ENCODE measurements around the gene NUP93. TPM values are rescaled to one million over a fixed set of nuclear protein-coding genes. Genes with fewer than 3 reads are reported as not detected.

Gene NUP93
- total and polyA plus RNA-seq, 2 experiments from 2014 or later: 139 to 187 TPM

DNA sequence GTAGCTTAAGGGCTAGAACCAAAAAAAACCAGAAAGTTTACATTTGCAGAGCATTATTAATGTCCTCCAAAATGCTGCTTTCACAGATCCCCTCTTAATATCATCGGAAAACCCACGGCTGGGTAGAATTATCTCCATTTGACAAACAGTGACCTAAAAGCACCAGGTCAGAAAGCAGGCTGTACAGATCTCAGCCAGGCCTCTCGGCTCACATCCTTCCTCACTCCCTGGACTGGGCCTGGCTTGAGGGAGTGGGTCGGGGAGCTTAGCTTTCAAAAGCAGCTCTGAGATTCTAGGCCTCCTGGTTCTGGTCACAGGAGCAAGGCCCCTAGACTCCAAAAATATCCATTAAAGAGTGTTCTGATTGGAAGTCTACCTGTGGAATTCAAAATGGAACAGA is 126.0 kb downstream of the NUP93 start:
- Histone ChIP-seq H3K36me3 (ENCODE audit: insufficient read depth) (no peaks in the 10 kb centered on the region), H3F3A (replicated peaks; ENCODE audit: low read depth) (no peaks in the 10 kb centered on the region), H3K4me1 (ENCODE audit: insufficient read depth) (0 out of 2 replicates have a peak, but pooled peaks cover 6% of the 10 kb centered on the region), H3K27me3 (ENCODE audit: insufficient read depth) (no peaks in the 10 kb centered on the region), H3K79me2 (replicated peaks; ENCODE audit: insufficient read depth) (no peaks in the 10 kb centered on the region), H3K4me3 (no peak overlapping the region), H4K20me1 (replicated peaks; ENCODE audit: insufficient read depth) (no peaks in the 10 kb centered on the region), H2AFZ (no peak overlapping the region), H3K9me2 (ENCODE audit: insufficient read depth) (no peaks in the 10 kb centered on the region), H3K27ac (ENCODE audit: low read depth) (no peak overlapping the region), H3K4me2 (no peak overlapping the region)
- Mint-ChIP-seq H3K4me3 (no peak overlapping the region), H3K27ac (no peak overlapping the region), H3K36me3 (ENCODE audit: low read depth) (no peaks in the 10 kb centered on the region), H3K4me1 (peaks cover 12% of the 10 kb centered on the region), H3K9me3 (no peaks in the 10 kb centered on the region), H3K27me3 (ENCODE audit: insufficient read depth, low read depth, poor library complexity) (peaks cover 6% of the 10 kb centered on the region)
- TF ChIP-seq JUNB (IDR thresholded peaks at IDR 0.05; ENCODE audit: unreplicated experiment): no peak
- TF ChIP-seq ZNF331 (CRISPR knock-in tag; IDR thresholded peaks at IDR 0.05; ENCODE audit: low read depth): no peak
- TF ChIP-seq ZNF114 (CRISPR knock-in tag; IDR thresholded peaks at IDR 0.05): no peak
- TF ChIP-seq EZH2 (IDR thresholded peaks at IDR 0.05; ENCODE audit: low read depth, unreplicated experiment): no peak
- no peak for TF ChIP-seq POLR2AphosphoS5 (IDR thresholded peaks at IDR 0.05; ENCODE audit: low read depth)
- no peak for TF ChIP-seq REST (IDR thresholded peaks at IDR 0.05; ENCODE audit: unreplicated experiment)
- TF ChIP-seq CTCF (conservative IDR thresholded peaks at IDR 0.05; ENCODE audit: low read depth in 2 of 2): no peak
- no peak for TF ChIP-seq ETS1 (IDR thresholded peaks at IDR 0.05)
- TF ChIP-seq STAT1 (IDR thresholded peaks at IDR 0.05; ENCODE audit: unreplicated experiment): no peak
- TF ChIP-seq EZH2phosphoT487 (IDR thresholded peaks at IDR 0.05; ENCODE audit: unreplicated experiment): no peak
- TF ChIP-seq, protein P1, sequence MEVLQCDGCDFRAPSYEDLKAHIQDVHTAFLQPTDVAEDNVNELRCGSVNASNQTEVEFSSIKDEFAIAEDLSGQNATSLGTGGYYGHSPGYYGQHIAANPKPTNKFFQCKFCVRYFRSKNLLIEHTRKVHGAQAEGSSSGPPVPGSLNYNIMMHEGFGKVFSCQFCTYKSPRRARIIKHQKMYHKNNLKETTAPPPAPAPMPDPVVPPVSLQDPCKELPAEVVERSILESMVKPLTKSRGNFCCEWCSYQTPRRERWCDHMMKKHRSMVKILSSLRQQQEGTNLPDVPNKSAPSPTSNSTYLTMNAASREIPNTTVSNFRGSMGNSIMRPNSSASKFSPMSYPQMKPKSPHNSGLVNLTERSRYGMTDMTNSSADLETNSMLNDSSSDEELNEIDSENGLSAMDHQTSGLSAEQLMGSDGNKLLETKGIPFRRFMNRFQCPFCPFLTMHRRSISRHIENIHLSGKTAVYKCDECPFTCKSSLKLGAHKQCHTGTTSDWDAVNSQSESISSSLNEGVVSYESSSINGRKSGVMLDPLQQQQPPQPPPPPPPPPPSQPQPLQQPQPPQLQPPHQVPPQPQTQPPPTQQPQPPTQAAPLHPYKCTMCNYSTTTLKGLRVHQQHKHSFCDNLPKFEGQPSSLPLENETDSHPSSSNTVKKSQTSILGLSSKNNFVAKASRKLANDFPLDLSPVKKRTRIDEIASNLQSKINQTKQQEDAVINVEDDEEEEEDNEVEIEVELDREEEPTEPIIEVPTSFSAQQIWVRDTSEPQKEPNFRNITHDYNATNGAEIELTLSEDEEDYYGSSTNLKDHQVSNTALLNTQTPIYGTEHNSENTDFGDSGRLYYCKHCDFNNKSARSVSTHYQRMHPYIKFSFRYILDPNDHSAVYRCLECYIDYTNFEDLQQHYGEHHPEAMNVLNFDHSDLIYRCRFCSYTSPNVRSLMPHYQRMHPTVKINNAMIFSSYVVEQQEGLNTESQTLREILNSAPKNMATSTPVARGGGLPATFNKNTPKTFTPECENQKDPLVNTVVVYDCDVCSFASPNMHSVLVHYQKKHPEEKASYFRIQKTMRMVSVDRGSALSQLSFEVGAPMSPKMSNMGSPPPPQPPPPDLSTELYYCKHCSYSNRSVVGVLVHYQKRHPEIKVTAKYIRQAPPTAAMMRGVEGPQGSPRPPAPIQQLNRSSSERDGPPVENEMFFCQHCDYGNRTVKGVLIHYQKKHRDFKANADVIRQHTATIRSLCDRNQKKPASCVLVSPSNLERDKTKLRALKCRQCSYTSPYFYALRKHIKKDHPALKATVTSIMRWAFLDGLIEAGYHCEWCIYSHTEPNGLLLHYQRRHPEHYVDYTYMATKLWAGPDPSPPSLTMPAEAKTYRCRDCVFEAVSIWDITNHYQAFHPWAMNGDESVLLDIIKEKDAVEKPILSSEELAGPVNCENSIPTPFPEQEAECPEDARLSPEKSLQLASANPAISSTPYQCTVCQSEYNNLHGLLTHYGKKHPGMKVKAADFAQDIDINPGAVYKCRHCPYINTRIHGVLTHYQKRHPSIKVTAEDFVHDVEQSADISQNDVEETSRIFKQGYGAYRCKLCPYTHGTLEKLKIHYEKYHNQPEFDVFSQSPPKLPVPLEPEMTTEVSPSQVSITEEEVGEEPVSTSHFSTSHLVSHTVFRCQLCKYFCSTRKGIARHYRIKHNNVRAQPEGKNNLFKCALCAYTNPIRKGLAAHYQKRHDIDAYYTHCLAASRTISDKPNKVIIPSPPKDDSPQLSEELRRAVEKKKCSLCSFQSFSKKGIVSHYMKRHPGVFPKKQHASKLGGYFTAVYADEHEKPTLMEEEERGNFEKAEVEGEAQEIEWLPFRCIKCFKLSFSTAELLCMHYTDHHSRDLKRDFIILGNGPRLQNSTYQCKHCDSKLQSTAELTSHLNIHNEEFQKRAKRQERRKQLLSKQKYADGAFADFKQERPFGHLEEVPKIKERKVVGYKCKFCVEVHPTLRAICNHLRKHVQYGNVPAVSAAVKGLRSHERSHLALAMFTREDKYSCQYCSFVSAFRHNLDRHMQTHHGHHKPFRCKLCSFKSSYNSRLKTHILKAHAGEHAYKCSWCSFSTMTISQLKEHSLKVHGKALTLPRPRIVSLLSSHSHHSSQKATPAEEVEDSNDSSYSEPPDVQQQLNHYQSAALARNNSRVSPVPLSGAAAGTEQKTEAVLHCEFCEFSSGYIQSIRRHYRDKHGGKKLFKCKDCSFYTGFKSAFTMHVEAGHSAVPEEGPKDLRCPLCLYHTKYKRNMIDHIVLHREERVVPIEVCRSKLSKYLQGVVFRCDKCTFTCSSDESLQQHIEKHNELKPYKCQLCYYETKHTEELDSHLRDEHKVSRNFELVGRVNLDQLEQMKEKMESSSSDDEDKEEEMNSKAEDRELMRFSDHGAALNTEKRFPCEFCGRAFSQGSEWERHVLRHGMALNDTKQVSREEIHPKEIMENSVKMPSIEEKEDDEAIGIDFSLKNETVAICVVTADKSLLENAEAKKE (CRISPR knock-in tag; IDR thresholded peaks at IDR 0.05): no peak
- no peak for TF ChIP-seq NANOG (IDR thresholded peaks at IDR 0.05; ENCODE audit: borderline replicate concordance)
- TF ChIP-seq CREB1 (CRISPR knock-in tag; IDR thresholded peaks at IDR 0.05; ENCODE audit: low read depth): no peak
- ATAC-seq: no peak
- no peak for DNase-seq (ENCODE audit: low spot score)

Data from GM23338 (cell line).